ENCODE data around the gene TP53RK.
"Not testable (repeated sequence)": the region's sequence is repeated elsewhere in the genome, so short reads cannot be mapped to it uniquely, and the experiment has no call there.

Gene TP53RK

DNA sequence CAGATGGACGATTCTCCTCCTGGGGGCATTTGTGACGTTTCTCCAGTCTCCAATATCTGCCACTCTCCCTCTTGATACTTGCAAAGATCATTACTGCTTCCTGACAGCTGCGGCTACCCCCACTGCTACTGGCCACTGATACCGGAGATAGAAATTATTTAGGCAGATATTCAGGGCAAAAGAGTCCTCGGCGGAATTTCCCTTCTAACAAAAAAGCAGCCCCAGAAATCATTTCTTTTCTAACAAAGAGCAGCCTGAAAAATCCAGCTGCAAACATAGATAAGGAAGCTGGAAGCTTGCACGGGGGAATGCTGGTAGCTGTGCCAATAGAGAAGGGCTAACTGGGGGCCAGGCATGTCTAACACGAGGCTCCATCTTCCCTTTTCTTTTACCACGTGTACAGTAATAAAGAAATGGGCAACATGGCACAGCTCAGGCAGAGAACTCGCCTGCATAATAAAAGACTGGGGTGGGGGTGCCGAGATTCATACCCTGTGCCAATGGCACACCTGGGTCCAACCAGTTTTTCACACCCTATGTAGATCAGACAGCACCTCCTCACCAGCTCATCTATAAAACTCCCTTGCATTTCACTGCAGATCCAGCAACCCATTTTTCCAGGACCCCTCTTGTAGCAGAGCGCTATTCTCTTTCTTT, 6.1 kb downstream of the TP53RK start:
- DNase-seq (ENCODE audit: low spot score) = no peak

DNA sequence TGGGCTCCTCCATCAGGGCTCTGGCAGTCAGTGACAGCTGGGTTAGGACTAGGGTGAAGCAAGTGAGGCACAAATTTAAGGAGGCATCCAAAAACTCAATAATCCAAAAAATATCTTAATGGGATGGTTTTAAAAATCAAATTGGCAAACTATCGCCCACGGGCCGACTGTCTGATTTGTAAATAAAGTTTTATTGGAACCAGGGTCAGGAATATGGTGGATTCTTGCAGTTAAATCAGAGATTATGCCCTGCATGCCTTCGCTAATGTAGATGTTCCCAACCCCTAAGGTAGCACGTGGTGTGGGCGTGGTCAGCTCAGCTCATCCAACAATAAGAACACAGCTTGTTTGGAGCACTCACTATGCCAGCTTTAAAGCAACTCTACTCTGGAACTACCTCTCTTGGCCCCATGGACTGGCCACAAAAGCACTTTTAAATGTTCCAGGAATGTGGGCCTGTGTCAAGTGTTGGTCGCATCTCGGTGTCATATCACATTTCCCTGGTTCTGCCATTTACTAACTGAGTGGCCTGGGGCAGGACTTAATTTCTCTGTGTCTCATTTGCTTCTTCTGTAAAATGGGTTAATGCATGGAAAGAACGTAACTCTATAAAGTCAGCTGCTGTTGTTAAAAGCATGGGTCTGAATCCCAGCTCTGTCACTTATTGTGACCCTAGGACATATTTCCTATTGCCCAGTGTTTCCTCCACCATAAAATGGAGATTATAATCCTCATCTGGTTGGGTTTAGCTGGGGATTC, 7.0 kb downstream of the TP53RK start:
- no peak for DNase-seq (ENCODE audit: low spot score)

DNA sequence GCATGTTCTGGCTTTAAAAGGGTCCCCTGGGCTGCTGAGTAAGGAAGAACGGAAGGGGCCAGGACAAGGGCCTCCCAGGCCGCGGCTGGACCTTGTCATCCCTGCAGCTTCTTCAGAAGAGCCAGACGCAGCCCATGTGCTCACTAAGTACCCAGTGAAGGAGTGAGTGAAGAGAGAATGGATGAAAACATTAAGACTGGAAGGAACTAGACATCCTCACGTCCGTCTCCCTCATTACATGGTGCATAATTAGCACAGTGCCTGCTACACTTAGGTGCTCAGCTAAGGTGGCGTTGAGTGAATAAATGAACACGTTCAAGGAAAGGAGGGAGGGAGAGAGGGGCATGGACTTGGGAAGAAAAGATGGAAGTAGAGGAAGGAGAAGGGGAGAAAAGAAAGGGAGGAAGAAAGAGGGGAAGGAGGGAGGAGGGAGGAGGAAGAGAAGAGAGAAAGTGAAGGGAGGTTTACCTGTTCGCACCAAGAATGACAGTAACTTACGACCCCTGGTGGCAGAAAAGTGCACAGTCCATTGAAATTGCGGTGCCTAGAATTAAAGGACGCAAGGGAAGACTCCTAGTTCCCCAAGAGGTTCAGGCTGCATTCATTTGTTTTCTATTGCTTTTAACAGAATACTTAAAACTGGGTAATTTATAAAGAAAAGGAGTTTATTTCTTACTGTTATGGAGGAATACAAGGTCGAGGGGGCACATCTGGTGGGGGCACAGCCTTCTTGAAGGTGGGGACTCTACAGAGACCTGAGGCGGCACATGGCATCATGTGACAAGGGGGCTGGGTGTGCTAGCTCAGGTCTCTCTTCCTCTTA, 8.0 kb downstream of the TP53RK start:
- DNase-seq (ENCODE audit: low spot score) = peak; percentile 52

- DNase-seq (ENCODE audit: low spot score) = no peak
These were observed 8.6 kb downstream of the TP53RK start for GRCh38 chr20:46680684-46681031.

- no peak for DNase-seq (ENCODE audit: low spot score)
These were observed 10.7 kb downstream of the TP53RK start for GRCh38 chr20:46678516-46678915.

DNA sequence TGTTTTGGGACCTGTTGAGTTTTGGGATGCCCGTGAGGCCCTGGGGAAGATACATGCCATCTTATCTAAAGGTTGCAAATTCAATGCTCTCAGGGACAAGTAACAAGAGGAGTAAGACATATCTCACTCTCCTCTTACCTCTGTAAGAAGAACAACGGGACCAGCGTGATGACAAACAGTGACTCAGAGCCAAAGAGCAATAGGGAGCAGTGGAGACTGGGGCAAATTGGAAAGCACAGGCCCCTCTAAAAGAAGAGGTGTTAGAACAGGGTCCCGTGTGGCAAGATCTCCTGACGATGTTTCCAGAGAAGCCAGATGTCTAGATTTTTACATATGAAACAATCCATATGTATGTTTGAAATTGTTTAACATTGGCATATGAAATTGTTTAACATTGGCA, 11.6 kb downstream of the TP53RK start:
- DNase-seq (ENCODE audit: low spot score) = no peak

DNA sequence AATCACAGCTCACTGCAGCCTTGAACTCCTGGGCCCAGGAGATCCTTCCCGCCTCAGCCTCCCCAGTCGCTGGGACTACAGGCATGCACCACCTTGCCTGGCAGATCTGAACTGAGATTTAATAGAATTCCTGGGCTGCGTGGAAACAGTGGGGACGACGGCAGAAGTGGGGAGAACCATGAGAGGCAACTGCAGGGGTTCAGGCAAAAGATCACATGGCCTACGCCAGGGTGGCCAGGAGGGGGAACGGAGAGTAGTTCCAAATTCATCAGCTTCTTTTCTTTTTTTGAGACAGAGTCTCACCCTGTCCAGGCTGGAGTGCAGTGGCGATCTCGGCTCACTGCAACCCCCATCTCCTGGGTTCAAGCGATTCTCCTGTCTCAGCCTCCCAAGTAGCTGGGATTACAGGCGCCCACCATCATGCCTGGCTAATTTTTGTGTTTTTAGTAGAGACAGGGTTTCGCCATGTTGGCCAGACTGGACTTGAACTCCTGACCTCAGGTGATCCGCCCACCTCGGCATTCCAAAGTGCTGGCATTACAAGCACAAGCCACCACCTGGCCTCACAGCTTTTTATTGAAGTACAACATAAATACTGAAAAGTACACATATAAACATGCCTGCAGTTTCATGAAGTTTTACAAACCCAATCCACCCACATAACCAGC, 12.5 kb downstream of the TP53RK start:
- DNase-seq (ENCODE audit: low spot score) = not testable (repeated sequence)

GRCh38 chr20:46674253-46675083, 14.8 kb downstream of the TP53RK start:
- DNase-seq (ENCODE audit: low spot score) = no peak

DNA sequence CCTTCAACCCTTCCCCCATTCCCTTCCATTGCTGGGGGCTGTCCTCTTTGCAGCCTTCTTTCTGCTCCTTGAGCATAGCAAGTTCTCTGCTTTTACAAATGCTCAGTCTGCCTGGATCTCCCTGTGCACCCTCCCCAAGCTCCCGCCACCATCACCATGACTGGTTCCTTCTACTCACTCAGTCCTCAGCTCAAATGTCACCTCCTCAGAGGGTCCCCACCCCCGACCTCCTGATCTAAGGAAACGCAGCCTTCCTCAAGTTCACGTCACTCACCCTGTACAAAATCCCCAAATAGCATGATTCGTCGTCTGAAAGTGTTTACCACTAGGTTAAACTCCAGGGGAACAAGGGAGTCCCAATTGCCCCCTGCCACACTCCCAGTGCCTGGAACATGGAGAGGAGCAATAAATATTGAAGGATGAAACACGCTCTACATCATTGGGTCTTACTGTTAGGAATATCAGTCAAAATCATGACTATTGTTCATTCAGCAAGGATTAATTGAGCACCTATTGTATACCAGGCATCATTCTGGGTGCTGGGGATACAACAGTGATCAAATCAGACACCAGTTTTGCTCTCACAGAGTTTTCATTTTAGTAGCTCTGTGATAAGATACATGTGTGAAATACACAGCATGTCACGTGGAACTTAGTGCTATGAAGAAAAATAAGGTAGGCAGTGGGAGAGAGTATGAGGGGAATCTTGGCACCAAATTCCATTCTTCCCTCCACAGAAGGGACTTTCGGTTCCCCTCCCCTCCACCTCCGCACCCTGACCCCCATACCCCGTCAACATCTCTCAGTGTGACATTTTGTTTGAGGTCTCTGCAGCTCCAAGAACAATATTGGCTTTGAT, 15.6 kb downstream of the TP53RK start:
- no peak for DNase-seq (ENCODE audit: low spot score)

DNA sequence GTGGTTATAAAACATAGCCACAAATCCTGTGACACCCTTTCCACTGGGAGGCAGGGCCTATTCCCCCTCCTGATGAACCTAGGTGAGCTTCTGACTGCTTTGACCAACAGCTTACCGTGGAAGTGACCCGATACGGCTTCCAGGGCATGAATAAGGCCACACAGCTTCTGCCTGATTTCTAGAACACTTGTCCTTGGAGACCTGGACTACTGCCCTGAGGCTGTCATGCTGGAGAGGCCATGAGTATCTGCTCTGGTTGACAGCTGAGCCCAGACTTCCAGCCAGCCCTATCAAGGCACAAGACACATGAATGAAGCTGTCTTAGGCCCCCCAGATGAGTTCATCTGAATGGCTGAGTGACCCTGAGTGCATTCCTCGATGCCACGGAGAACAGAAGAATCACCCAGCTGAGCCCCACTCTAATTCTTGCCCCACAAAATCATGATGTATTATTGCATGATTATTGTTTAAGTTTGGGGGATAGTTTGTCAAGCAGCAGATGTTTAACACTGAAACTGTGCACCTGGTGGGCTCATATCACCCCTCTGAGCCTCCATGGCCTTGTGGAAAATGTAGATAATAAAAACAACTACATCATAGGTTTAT, 16.6 kb downstream of the TP53RK start:
- DNase-seq (ENCODE audit: low spot score) = no peak

- no peak for DNase-seq (ENCODE audit: low spot score)
These were observed 17.2 kb downstream of the TP53RK start for GRCh38 chr20:46671866-46672542.

DNA sequence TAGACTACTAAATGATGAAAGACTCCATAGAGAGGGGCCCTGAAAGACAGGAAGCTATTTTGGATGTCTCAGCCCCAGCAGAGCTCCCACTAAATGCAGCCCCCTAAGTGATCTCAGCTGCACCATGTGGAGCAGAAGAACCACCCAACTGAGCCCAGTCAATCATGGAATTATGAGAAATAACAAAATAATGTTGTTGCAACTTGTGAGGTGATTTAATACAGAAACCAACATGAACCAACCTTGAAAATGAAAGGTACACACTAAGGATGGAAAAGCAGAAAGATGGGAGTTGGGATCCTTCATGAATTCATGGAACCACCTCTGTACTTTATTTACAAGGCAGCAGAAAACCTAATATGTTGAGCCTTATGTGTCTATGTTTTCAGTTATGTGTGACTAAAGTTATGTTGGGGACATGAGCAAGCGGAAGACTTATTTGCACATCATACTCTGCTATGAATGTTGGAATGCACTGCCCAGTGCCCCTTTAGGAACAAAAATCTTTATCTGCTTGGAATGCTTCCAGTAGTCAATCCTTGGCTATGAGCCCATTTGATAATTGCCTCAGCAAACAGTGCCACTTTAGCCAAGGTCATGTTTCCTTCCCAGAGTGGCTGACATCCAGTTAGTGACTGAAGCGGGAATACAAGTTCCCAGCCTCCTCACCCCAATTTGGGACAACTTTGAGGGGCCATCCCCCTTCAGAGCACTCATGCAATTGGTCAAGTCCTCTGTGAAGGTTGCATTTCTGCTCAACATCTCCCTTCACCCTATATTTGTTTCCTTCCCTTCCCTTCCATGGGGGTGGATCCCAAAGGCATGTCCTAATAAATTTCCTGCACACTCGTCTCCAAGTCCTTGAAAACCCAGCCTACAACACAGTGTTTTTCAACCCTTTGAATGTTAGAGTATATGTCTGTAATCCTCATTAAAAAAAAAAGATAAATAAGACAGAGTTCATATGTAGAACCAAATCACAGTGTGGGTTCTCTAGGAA, 18.4 kb downstream of the TP53RK start:
- DNase-seq (ENCODE audit: low spot score) = no peak

GRCh38 chr20:46670228-46670584, 19.0 kb downstream of the TP53RK start:
- DNase-seq (ENCODE audit: low spot score) = no peak

- DNase-seq (ENCODE audit: low spot score) = no peak
These were observed 22.3 kb downstream of the TP53RK start for GRCh38 chr20:46666818-46667515.

DNA sequence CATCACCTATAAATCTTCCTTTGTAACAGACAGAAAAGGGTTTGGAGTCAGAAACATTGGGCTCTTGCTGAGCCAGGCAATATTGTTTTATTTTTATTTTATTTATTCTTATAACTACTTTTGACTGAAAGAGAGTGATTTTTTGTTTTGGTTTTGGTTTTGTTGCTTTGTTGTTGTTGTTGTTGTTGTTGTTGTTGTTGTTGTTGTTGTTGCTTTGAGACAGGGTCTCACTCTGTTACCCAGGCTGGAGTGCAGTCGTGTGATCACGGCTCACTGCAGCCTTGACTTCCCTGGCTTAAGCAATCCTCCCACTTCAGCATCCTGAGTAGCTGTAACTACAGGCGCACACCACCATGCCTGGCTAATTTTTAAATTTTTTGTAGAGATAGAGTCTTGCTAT, 22.9 kb downstream of the TP53RK start:
- no peak for DNase-seq (ENCODE audit: low spot score)

DNA sequence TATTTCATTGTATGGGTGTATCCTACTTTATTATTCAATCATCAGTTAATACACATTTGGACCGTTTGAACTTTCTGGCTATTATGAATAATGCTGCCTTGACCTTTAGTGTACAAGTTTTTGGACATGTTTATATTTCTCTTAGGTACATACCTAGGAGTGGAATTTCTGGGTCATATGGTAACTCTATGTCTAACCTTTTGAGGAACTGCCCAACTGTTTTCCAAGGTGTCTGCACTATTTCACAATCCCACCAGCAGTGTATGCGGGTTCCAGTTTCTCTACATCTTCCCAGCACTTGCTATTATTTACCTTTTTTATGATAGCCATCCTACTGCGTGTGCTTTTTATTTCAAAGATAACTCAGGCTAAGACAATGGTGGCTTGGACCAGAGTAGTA, 23.6 kb downstream of the TP53RK start:
- no peak for DNase-seq (ENCODE audit: low spot score)

DNA sequence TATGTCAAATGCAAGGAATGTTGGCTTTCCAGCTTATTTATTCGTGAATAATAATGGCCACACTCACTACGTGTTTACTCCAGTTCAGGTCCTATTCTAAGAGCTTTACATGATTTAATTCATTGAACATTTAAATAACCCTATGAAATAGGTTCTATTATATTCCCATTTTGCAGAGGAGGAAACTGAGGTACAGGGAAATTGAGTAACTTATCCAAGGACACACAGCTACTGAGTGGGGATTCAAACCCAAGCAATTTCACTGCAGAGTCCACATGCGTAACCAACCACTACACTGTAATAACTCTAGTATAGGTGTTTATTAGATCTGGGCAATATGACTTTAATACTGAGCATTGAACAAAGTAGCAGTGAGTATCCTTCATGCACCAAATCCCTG, 25.7 kb downstream of the TP53RK start:
- DNase-seq (ENCODE audit: low spot score) = no peak

GRCh38 chr20:46661659-46662058, 27.6 kb downstream of the TP53RK start:
- no peak for DNase-seq (ENCODE audit: low spot score)
